Stomach (tissue), 4 donors: Measurements from ENCODE around the gene NTN1.

Experiments used
- CTCF ChIP-seq, 7 experiments: fragments of 450-650 bp in 4 of 7; fragments of 200-600 bp in 3 of 7; sonication (generic) in 3 of 7; IDR thresholded peaks; one replicate each; pipeline ENCODE4 v1.5.1; 2016 to 2019; ENCODE audit warnings: antibody characterized with exemption in 7 of 7, control low read depth in 2 of 7, mild to moderate bottlenecking in 1 of 7
- EP300 ChIP-seq: sonication (generic); formaldehyde crosslinking; IDR thresholded peaks from one replicate; pipeline ENCODE4 v1.6.1; 2017; ENCODE audit warnings: antibody characterized with exemption
- POLR2A ChIP-seq, 4 donors: fragments of 450-650 bp; IDR thresholded peaks; one replicate each; pipeline ENCODE4 v1.6.1; 2016; ENCODE audit warnings: antibody characterized with exemption in 4 of 4, control low read depth in 2 of 4, mild to moderate bottlenecking in 1 of 4, moderate library complexity in 1 of 4
- POLR2AphosphoS5 ChIP-seq, 3 donors: sonication (generic); formaldehyde crosslinking; IDR thresholded peaks; one replicate each; pipeline ENCODE4 v1.6.1; 2016; ENCODE audit warnings: antibody characterized with exemption in 3 of 3

- TF ChIP-seq POLR2A (IDR thresholded peaks at IDR 0.05) = no peak
- TF ChIP-seq POLR2AphosphoS5 (IDR thresholded peaks at IDR 0.05) = no peak
- TF ChIP-seq CTCF (IDR thresholded peaks at IDR 0.05) = no peak
- TF ChIP-seq EP300 = no peak
Observed at GRCh38 chr17:9062399-9062902, 41.1 kb downstream of the NTN1 start.
